Neural progenitor cell (in vitro differentiated cells): ENCODE data around the gene RBM12. TPM values are rescaled to one million over a fixed set of nuclear protein-coding genes. Genes with fewer than 3 reads are reported as not detected.

Experiments used
- DNase-seq: peaks from one replicate; pipeline ENCODE4 v3.0.0-alpha.2; 2016; ENCODE audit warnings: low spot score
- H2AFZ ChIP-seq: fragments of 200-600 bp; sonication (generic); replicated peaks from 2 replicates; pipeline ENCODE4 v1.6.1; 2016; ENCODE audit warnings: antibody characterized with exemption
- H3F3A ChIP-seq: fragments of 200-600 bp; sonication (generic); 2 replicates; pipeline ENCODE4 v1.6.1; 2016; ENCODE audit warnings: antibody characterized with exemption, low read depth
- H3K27ac ChIP-seq: fragments of 200-600 bp; sonication (generic); 2 replicates; pipeline ENCODE4 v1.5.1; 2016; ENCODE audit warnings: mild to moderate bottlenecking
- H3K27me3 ChIP-seq: fragments of 200-600 bp; sonication (generic); 2 replicates; pipeline ENCODE4 v1.6.1; 2016; ENCODE audit warnings: mild to moderate bottlenecking, moderate library complexity
- H3K36me3 ChIP-seq: fragments of 200-600 bp; sonication (generic); 2 replicates; pipeline ENCODE4 v1.5.1; 2016
- H3K4me1 ChIP-seq: fragments of 200-600 bp; sonication (generic); 2 replicates; pipeline ENCODE4 v1.6.1; 2016; ENCODE audit warnings: mixed run types
- H3K4me2 ChIP-seq: fragments of 200-600 bp; sonication (generic); 2 replicates; pipeline ENCODE4 v1.6.1; 2016
- H3K4me3 ChIP-seq: fragments of 200-600 bp; sonication (generic); 2 replicates; pipeline ENCODE4 v1.5.1; 2016
- H3K79me2 ChIP-seq: fragments of 200-600 bp; sonication (generic); 2 replicates; pipeline ENCODE4 v1.6.1; 2016; ENCODE audit warnings: low read depth
- H3K9ac ChIP-seq: fragments of 200-600 bp; sonication (generic); 2 replicates; pipeline ENCODE4 v1.6.1; 2016
- H3K9me3 ChIP-seq: fragments of 200-600 bp; sonication (generic); 2 replicates; pipeline ENCODE4 v1.5.1; 2016; ENCODE audit warnings: low read depth
- H4K20me1 ChIP-seq: fragments of 200-600 bp; sonication (generic); 2 replicates; pipeline ENCODE4 v1.6.1; 2016; ENCODE audit warnings: low read depth
- H3K27ac Mint-ChIP-seq: 3 replicates; pipeline ENCODE4 v1.8.0; 2021; ENCODE audit warnings: mixed read lengths
- H3K27me3 Mint-ChIP-seq: 2 replicates; pipeline ENCODE4 v1.8.0; 2022; ENCODE audit warnings: low read depth, mild to moderate bottlenecking, inconsistent platforms, moderate library complexity, mixed read lengths; ENCODE audit not compliant: insufficient read depth
- H3K36me3 Mint-ChIP-seq: 3 replicates; pipeline ENCODE4 v1.8.0; 2021; ENCODE audit warnings: mixed read lengths
- H3K4me1 Mint-ChIP-seq: 3 replicates; pipeline ENCODE4 v1.8.0; 2021; ENCODE audit warnings: mixed read lengths
- H3K4me3 Mint-ChIP-seq: 3 replicates; pipeline ENCODE4 v1.8.0; 2021; ENCODE audit warnings: mild to moderate bottlenecking, moderate library complexity, mixed read lengths
- H3K9me3 Mint-ChIP-seq: 3 replicates; pipeline ENCODE4 v1.8.0; 2020; ENCODE audit warnings: mixed read lengths
- CTCF ChIP-seq: fragments of 200-600 bp; sonication (generic); IDR thresholded peaks from 2 replicates; pipeline ENCODE4 v1.5.1; 2017; ENCODE audit warnings: antibody characterized with exemption, mild to moderate bottlenecking
- EZH2 ChIP-seq: fragments of 200-600 bp; sonication (generic); IDR thresholded peaks from 2 replicates; pipeline ENCODE4 v1.6.1; 2017; ENCODE audit warnings: antibody characterized with exemption, mild to moderate bottlenecking, moderate library complexity
- EZH2phosphoT487 ChIP-seq: fragments of 200-600 bp; sonication (generic); IDR thresholded peaks from 2 replicates; pipeline ENCODE4 v1.6.1; 2017; ENCODE audit warnings: antibody characterized with exemption
- total RNA-seq: library from RNA; depleted of rRNA; stranded (reverse); fragments of >200 nt; gene quantifications from 2 replicates; pipeline ENCODE4 v1.2.3, GENCODE V29; 2015; ENCODE audit warnings: low replicate concordance

Gene RBM12
- total RNA-seq, 1 donor from 2014 or later = 112 TPM

GRCh38 chr20:35606127-35606526, 58.6 kb downstream of the RBM12 start:
- Histone ChIP-seq H3K9ac (no peak overlapping the region), H4K20me1 (peaks cover 7% of the 10 kb centered on the region), H2AFZ (no peak overlapping the region), H3K4me2 (no peak overlapping the region), H3K36me3 (no peaks in the 10 kb centered on the region), H3K4me1 (no peaks in the 10 kb centered on the region), H3K4me3 (no peak overlapping the region), H3F3A (no peaks in the 10 kb centered on the region), H3K27me3 (peaks cover 28% of the 10 kb centered on the region), H3K9me3 (no peaks in the 10 kb centered on the region), H3K79me2 (no peaks in the 10 kb centered on the region), H3K27ac (no peak overlapping the region)
- Mint-ChIP-seq H3K4me3 (no peak overlapping the region), H3K36me3 (peaks cover 2% of the 10 kb centered on the region), H3K27me3 (peaks cover 17% of the 10 kb centered on the region), H3K9me3 (peaks cover 3% of the 10 kb centered on the region), H3K4me1 (peaks cover 6% of the 10 kb centered on the region), H3K27ac (no peak overlapping the region)
- TF ChIP-seq EZH2 = no peak
- no peak for TF ChIP-seq CTCF
- TF ChIP-seq EZH2phosphoT487 = no peak
- DNase-seq = no peak

GRCh38 chr20:35604449-35604747, 60.3 kb downstream of the RBM12 start:
- Mint-ChIP-seq H3K4me1 (peaks cover 7% of the 10 kb centered on the region), H3K36me3 (peaks cover 2% of the 10 kb centered on the region), H3K27ac (no peak overlapping the region), H3K9me3 (peaks cover 3% of the 10 kb centered on the region), H3K4me3 (no peak overlapping the region), H3K27me3 (peaks cover 16% of the 10 kb centered on the region)
- no peaks in the 10 kb centered on the region for H3K9me3 ChIP-seq
- H3K27me3 ChIP-seq = peaks cover 46% of the 10 kb centered on the region
- TF ChIP-seq EZH2phosphoT487 (no peak), EZH2 (no peak), CTCF (peak; percentile 51)
- H3K4me2 ChIP-seq = no peak overlapping the region
- no peaks in the 10 kb centered on the region for H3K36me3 ChIP-seq
- H3K27ac ChIP-seq = no peak overlapping the region
- no peak overlapping the region for H3K9ac ChIP-seq
- no peaks in the 10 kb centered on the region for H3K79me2 ChIP-seq
- H3K4me1 ChIP-seq = peaks cover 5% of the 10 kb centered on the region
- H4K20me1 ChIP-seq = peaks cover 7% of the 10 kb centered on the region
- no peaks in the 10 kb centered on the region for H3F3A ChIP-seq
- H3K4me3 ChIP-seq = no peak overlapping the region
- peak; percentile 61 for DNase-seq
- H2AFZ ChIP-seq = no peak overlapping the region

- Histone ChIP-seq H3K4me3 (no peak overlapping the region), H3K27ac (no peak overlapping the region), H4K20me1 (peaks cover 7% of the 10 kb centered on the region), H3F3A (no peaks in the 10 kb centered on the region), H3K4me1 (peaks cover 5% of the 10 kb centered on the region), H3K79me2 (no peaks in the 10 kb centered on the region), H3K9me3 (no peaks in the 10 kb centered on the region), H3K4me2 (no peak overlapping the region), H3K36me3 (no peaks in the 10 kb centered on the region), H3K9ac (no peak overlapping the region), H3K27me3 (peaks cover 51% of the 10 kb centered on the region), H2AFZ (no peak overlapping the region)
- DNase-seq = no peak
- Mint-ChIP-seq H3K27me3 (peaks cover 19% of the 10 kb centered on the region), H3K4me3 (peak overlapping the region; percentile 33), H3K27ac (no peak overlapping the region), H3K9me3 (peaks cover 3% of the 10 kb centered on the region), H3K36me3 (peaks cover 2% of the 10 kb centered on the region), H3K4me1 (peaks cover 7% of the 10 kb centered on the region)
- TF ChIP-seq CTCF (no peak), EZH2phosphoT487 (no peak), EZH2 (no peak)
Measured at GRCh38 chr20:35603695-35604448, 60.8 kb downstream of the RBM12 start.
